NCI-H187 treated with DMSO at 0.1 percent for 48 hours (cell line): ENCODE results near the gene HOXB7.

Experiments used
- DNase-seq: peaks from one replicate; lab custom pipeline; 2025; lab: John Stamatoyannopoulos, UW

The HOXB7 gene

GRCh38 chr17:48579471-48579759 lies 31.4 kb downstream of the HOXB7 start:
- DNase-seq = no peak

GRCh38 chr17:48578616-48579470 lies 32.0 kb downstream of the HOXB7 start:
- DNase-seq = no peak

- DNase-seq = no peak
Measured at GRCh38 chr17:48577946-48578615, 32.7 kb downstream of the HOXB7 start, which contains the start of gene HOXB4. Gene HOXB4, minus strand, starts transcription at chr17:48578350. Its CDS starts 31 bp downstream, at chr17:48578319.

- no peak for DNase-seq
Measured at GRCh38 chr17:48577330-48577945, 33.4 kb downstream of the HOXB7 start.

- DNase-seq = no peak
Measured at GRCh38 chr17:48576479-48577309, 34.1 kb downstream of the HOXB7 start.

GRCh38 chr17:48575673-48576478 lies 34.9 kb downstream of the HOXB7 start:
- DNase-seq = no peak

- peak; percentile 95 for DNase-seq
Measured at GRCh38 chr17:48575066-48575582, 35.7 kb downstream of the HOXB7 start.

GRCh38 chr17:48574505-48575065 lies 36.2 kb downstream of the HOXB7 start:
- no peak for DNase-seq

- DNase-seq = no peak
Measured at GRCh38 chr17:48571826-48572417, 38.9 kb downstream of the HOXB7 start.

GRCh38 chr17:48571024-48571818 lies 39.6 kb downstream of the HOXB7 start:
- no peak for DNase-seq

- DNase-seq = no peak
Measured at GRCh38 chr17:48570325-48571023, 40.3 kb downstream of the HOXB7 start.

- DNase-seq = no peak
Measured at GRCh38 chr17:48569674-48570324, 41.0 kb downstream of the HOXB7 start.

GRCh38 chr17:48569240-48569582 lies 41.6 kb downstream of the HOXB7 start:
- DNase-seq = no peak

GRCh38 chr17:48568499-48569239 lies 42.1 kb downstream of the HOXB7 start:
- DNase-seq = no peak

GRCh38 chr17:48567646-48568354 lies 43.0 kb downstream of the HOXB7 start:
- no peak for DNase-seq

- no peak for DNase-seq
Measured at GRCh38 chr17:48567209-48567608, 43.6 kb downstream of the HOXB7 start.

- no peak for DNase-seq
Measured at GRCh38 chr17:48566717-48567116, 44.1 kb downstream of the HOXB7 start.
